ENCODE measurements around the gene CNR2.

- no peak for TF ChIP-seq CTCF (IDR thresholded peaks at IDR 0.05 in 8 of 11, conservative IDR thresholded peaks at IDR 0.05 in 3 of 11)
- TF ChIP-seq POLR2A (IDR thresholded peaks at IDR 0.05), result no peak
- no peak for TF ChIP-seq POLR2AphosphoS5 (IDR thresholded peaks at IDR 0.05)
Measured at GRCh38 chr1:23865543-23865930, 47.6 kb downstream of the CNR2 start.
